ENCODE measurements around the gene CACNB2.
"Not testable (repeated sequence)": the region's sequence is repeated elsewhere in the genome, so short reads cannot be mapped to it uniquely, and the experiment has no call there.

Gene CACNB2

GRCh38 chr10:18570386-18570785 is 430.2 kb downstream of the CACNB2 start:
- DNase-seq (ENCODE audit: low spot score), result not testable (repeated sequence)

GRCh38 chr10:18571076-18571475 is 430.9 kb downstream of the CACNB2 start:
- DNase-seq (ENCODE audit: low spot score), result no peak

GRCh38 chr10:18571780-18572179 is 431.6 kb downstream of the CACNB2 start:
- no peak for DNase-seq (ENCODE audit: low spot score)

GRCh38 chr10:18572959-18573561 is 432.8 kb downstream of the CACNB2 start:
- DNase-seq (ENCODE audit: low spot score), result no peak

- no peak for DNase-seq (ENCODE audit: low spot score)
These were observed 436.4 kb downstream of the CACNB2 start for GRCh38 chr10:18576586-18576985.

- no peak for DNase-seq (ENCODE audit: low spot score)
These were observed 437.8 kb downstream of the CACNB2 start for GRCh38 chr10:18577823-18578685.

- no peak for DNase-seq (ENCODE audit: low spot score)
These were observed 442.6 kb downstream of the CACNB2 start for GRCh38 chr10:18582803-18583202.

GRCh38 chr10:18583575-18584270 is 443.5 kb downstream of the CACNB2 start:
- no peak for DNase-seq (ENCODE audit: low spot score)

GRCh38 chr10:18586637-18587036 is 446.4 kb downstream of the CACNB2 start:
- DNase-seq (ENCODE audit: low spot score), result not testable (repeated sequence)

GRCh38 chr10:18591141-18591540 is 450.9 kb downstream of the CACNB2 start:
- not testable (repeated sequence) for DNase-seq (ENCODE audit: low spot score)

All from hematopoietic multipotent progenitor cell treated with erythropoietin and hydrocortisone succinate and interleukin-3 and kit ligand, for 17 days (in vitro differentiated cells).